ENCODE measurements around the gene CABP1. TPM values are rescaled to one million over a fixed set of nuclear protein-coding genes. Genes with fewer than 3 reads are reported as not detected.

CABP1 gene
- total and polyA plus RNA-seq, 9 of the 15 experiments (the other 6 are each of a cell fraction or from before 2014, with no cell fraction given), result not detected

GRCh38 chr12:120625557-120626419 lies 14.6 kb upstream of the CABP1 start (continued):
- TF ChIP-seq CUX1 (CRISPR knock-in tag; IDR thresholded peaks at IDR 0.05), result no peak
- 0 out of 2 replicates have a peak, but pooled peaks have one; percentile 13 for TF ChIP-seq CEBPB (tag; IDR thresholded peaks at IDR 0.05)
- 0 out of 2 replicates have a peak, but pooled peaks have one; percentile 34 for TF ChIP-seq ZKSCAN1 (IDR thresholded peaks at IDR 0.05; ENCODE audit: low read depth, low read length)
- no peak for TF ChIP-seq ARID4B (CRISPR knock-in tag; IDR thresholded peaks at IDR 0.05)
- TF ChIP-seq ZBTB49 (CRISPR knock-in tag; IDR thresholded peaks at IDR 0.05; ENCODE audit: borderline replicate concordance), result no peak
- no peak for TF ChIP-seq ZNF551 (CRISPR knock-in tag; IDR thresholded peaks at IDR 0.05)
- TF ChIP-seq ESRRA (IDR thresholded peaks at IDR 0.05; ENCODE audit: borderline replicate concordance, low read depth), result peak; percentile 51; the same call in 1 of the 2 replicates
- TF ChIP-seq MLLT1 (IDR thresholded peaks at IDR 0.05), result no peak
- TF ChIP-seq ZNF639 (CRISPR knock-in tag; conservative IDR thresholded peaks at IDR 0.05 in 1 of 2, IDR thresholded peaks at IDR 0.05 in 1 of 2), result peak in 1 of 2 experiments; percentile 41; a peak in 1 of 4 replicates
